Testis (tissue), 3 donors: ENCODE measurements around the gene NOP16. TPM values are rescaled to one million over a fixed set of nuclear protein-coding genes. Genes with fewer than 3 reads are reported as not detected.

Experiments
- DNase-seq: peaks from one replicate; pipeline ENCODE4 v3.0.0-alpha.2; 2019
- H3K27ac ChIP-seq, 2 donors: fragments of 200-600 bp; sonication (generic); one replicate each; pipeline ENCODE4 v1.5.1; 2019
- H3K27me3 ChIP-seq: fragments of 200-600 bp; sonication (generic); one replicate; pipeline ENCODE4 v1.5.1; 2019
- H3K36me3 ChIP-seq: fragments of 200-600 bp; sonication (generic); one replicate; pipeline ENCODE4 v1.5.1; 2017; ENCODE audit warnings: low read depth; ENCODE audit errors: missing control alignments
- H3K4me1 ChIP-seq: fragments of 200-600 bp; sonication (generic); one replicate; pipeline ENCODE4 v1.5.1; 2019
- H3K4me3 ChIP-seq, 2 donors: fragments of 200-600 bp; sonication (generic); one replicate each; pipeline ENCODE4 v1.5.1; 2017 to 2019
- H3K9me3 ChIP-seq: fragments of 200-600 bp; sonication (generic); one replicate; pipeline ENCODE4 v1.5.1; 2017
- POLR2A ChIP-seq: fragments of 450-650 bp; IDR thresholded peaks from one replicate; pipeline ENCODE4 v1.6.1; 2017; ENCODE audit warnings: antibody characterized with exemption, mild to moderate bottlenecking, moderate library complexity
- WGBS, 2 donors: methylation state at CpG; one replicate each; pipeline ENCODE4 v1.1.5; 2018; 5-methylcytosine and 5-hydroxymethylcytosine counted together
- intact Hi-C: fragments of 100-400 bp; cut with DNase I; formaldehyde crosslinking; loops from one replicate; pipeline ENCODE4 v1.15.1; 2023; ENCODE audit warnings: low total_unique reads
- polyA plus RNA-seq: library from polyadenylated mRNA; stranded (reverse); fragments of 350-450 nt; fragmentation: Illumina TruSeq; extraction: RNeasy Lipid Tissue Mini Kit (QIAGEN cat#74804); gene quantifications from one replicate; pipeline ENCODE4 v1.2.3, GENCODE V29; 2014; ENCODE audit warnings: low read depth, low replicate concordance; ENCODE audit not compliant: insufficient read depth
- total RNA-seq, 2 donors: library from RNA; depleted of rRNA; stranded (reverse); fragments of >200 nt; gene quantifications; one replicate each; pipeline ENCODE4 v1.2.3, GENCODE V29; 2016
- TF ChIP-seq, protein P1 (sequence below), 3 experiments: fragments of 450-650 bp in 2 of 3; fragments of 200-600 bp in 1 of 3; sonication (generic) in 1 of 3; IDR thresholded peaks; one replicate each; pipeline ENCODE4 v1.5.1; 2016 to 2019; ENCODE audit warnings: antibody characterized with exemption in 3 of 3, mild to moderate bottlenecking in 2 of 3, moderate library complexity in 1 of 3

Gene NOP16
- total and polyA plus RNA-seq, 3 donors from 2014 or later = 19.1 to 23.6 (median 19.2) TPM

DNA sequence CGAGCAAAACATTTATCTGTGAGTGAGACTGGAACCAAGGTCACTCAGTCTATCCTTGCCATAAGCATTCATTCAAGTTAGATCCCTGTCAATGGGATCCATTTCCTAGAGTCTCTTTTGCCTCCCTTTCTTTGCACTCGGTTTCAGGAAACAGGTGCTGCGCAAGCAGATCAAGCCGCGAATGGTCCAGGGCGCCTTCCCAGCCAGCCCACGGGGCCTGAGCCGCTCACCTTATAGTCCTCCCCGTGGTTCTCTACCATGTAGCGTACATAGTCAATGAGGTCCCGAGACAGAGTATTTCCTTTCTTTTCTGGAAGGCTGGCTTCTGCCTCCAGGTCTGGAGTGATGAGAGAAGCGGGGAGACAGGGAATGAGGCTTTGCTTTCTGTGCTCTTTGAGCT lies 3.4 kb downstream of the NOP16 start:
- 91 to 93% methylated on average over 11 to 12 of the region's 12 CpGs for WGBS, 2 donors

DNA sequence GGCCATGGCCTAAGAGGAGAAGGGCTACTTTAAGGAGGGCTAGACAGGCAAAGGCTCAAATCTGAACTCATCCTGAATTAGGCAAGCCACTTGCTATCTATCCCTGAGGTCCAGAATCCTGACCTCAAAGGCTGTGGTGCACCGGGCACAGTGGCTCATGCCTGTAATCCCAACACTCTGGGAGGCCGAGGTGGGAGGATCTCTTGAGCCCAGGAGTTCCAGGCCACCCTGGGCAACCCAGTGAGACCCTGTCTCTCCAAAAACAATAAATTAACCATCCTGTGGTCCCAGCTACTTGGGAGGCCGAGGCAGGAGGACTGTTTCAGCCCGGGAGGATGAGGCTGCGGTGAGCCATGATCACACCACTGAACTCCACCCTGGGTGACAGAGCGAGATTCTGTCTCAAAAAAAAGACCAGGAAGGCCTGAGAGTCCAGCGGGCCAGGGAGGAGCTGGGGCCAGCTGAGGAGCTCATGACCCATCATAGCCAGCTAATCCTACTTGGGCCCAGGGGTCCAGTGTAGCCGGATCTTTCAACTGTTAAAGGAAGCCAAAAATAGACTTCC lies 4.0 kb downstream of the NOP16 start:
- Histone ChIP-seq H3K36me3 (no peaks in the 10 kb centered on the region), H3K27ac (no peak overlapping the region), H3K4me3 (no peak overlapping the region), H3K9me3 (no peaks in the 10 kb centered on the region), H3K4me1 (peaks cover 10% of the 10 kb centered on the region), H3K27me3 (no peaks in the 10 kb centered on the region)
- intact Hi-C loops = no loop called here
- TF ChIP-seq POLR2A = no peak
- TF ChIP-seq, protein P1, sequence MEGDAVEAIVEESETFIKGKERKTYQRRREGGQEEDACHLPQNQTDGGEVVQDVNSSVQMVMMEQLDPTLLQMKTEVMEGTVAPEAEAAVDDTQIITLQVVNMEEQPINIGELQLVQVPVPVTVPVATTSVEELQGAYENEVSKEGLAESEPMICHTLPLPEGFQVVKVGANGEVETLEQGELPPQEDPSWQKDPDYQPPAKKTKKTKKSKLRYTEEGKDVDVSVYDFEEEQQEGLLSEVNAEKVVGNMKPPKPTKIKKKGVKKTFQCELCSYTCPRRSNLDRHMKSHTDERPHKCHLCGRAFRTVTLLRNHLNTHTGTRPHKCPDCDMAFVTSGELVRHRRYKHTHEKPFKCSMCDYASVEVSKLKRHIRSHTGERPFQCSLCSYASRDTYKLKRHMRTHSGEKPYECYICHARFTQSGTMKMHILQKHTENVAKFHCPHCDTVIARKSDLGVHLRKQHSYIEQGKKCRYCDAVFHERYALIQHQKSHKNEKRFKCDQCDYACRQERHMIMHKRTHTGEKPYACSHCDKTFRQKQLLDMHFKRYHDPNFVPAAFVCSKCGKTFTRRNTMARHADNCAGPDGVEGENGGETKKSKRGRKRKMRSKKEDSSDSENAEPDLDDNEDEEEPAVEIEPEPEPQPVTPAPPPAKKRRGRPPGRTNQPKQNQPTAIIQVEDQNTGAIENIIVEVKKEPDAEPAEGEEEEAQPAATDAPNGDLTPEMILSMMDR (IDR thresholded peaks at IDR 0.05) = no peak
- DNase-seq = no peak
- 88 to 89% methylated on average over 5 to 8 of the region's 8 CpGs for WGBS, 2 donors

More for the DNA sequence above, 3.4 kb downstream of the NOP16 start:
- TF ChIP-seq, protein P1 (IDR thresholded peaks at IDR 0.05) = no peak
- no peak for TF ChIP-seq POLR2A
- no peaks in the 10 kb centered on the region for H3K9me3 ChIP-seq
- no peak for DNase-seq
- no peak overlapping the region for H3K4me3 ChIP-seq
- no peaks in the 10 kb centered on the region for H3K27me3 ChIP-seq
- peaks cover 13% of the 10 kb centered on the region for H3K4me1 ChIP-seq
- no peaks in the 10 kb centered on the region for H3K36me3 ChIP-seq
- intact Hi-C loops = no loop called here
- H3K27ac ChIP-seq = no peak overlapping the region

DNA sequence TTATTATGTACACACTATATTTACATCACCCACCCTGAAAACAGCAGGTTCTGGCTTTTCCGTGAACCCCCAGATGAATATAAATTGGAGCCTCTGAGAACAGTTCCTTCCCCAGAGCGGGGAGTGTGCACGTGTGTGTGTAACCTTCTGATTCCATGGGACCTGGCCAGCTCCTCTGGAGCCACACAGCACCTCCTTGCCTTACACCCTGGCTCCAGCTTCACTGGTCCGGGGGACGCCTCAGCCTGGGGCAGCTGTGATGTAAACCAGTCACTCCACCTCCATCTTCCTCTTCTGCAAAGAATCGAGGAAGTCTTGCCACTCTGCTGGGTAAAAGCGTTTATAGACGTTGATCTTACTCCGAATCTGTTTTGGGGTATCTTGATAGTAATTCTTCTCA lies 4.4 kb downstream of the NOP16 start:
- Histone ChIP-seq H3K27me3 (no peaks in the 10 kb centered on the region), H3K4me1 (peaks cover 10% of the 10 kb centered on the region), H3K36me3 (no peaks in the 10 kb centered on the region), H3K9me3 (no peaks in the 10 kb centered on the region), H3K27ac (no peak overlapping the region), H3K4me3 (no peak overlapping the region)
- WGBS, 2 donors = 79 to 84% methylated on average over 9 of the region's 9 CpGs
- intact Hi-C loops = no loop called here
- DNase-seq = no peak
- TF ChIP-seq POLR2A = no peak
- TF ChIP-seq, protein P1 (IDR thresholded peaks at IDR 0.05) = no peak

DNA sequence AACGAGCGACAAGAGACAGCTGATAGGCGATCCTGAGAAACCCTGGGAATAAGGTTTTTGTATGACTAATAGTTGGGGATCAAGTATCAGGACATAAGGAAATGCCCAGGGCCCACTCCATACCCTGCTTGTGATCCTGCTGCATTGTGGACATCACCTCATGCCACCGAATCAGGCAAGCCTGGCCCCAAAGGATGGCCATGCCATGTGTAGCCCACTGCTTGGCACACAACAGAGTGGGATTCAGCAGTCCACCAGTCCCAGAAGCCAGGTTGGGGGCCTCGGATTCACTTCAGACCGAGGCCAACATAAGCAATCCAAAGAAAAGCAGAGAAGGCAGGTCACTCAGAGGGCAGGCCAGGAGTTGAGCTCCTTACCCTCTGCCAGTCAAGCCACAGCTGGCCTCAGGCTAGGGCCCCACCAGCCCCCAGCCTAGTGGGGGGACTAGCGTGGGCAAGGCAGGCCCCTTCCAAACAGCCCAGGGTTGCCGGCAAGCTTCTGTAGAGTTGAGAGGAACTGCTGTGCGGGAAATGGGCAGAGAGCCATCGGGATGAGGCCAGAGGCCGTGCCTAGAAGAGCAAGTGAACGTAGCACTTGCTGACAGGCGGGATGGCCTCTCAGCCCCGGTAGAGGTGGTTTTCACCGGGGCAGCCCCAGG lies 5.0 kb downstream of the NOP16 start:
- Histone ChIP-seq H3K27ac (no peak overlapping the region), H3K4me3 (no peak overlapping the region), H3K9me3 (no peaks in the 10 kb centered on the region), H3K36me3 (no peaks in the 10 kb centered on the region), H3K27me3 (no peaks in the 10 kb centered on the region), H3K4me1 (peaks cover 10% of the 10 kb centered on the region)
- no peak for DNase-seq
- intact Hi-C loops = no loop called here
- TF ChIP-seq, protein P1 (IDR thresholded peaks at IDR 0.05) = no peak
- TF ChIP-seq POLR2A = no peak
- WGBS, 2 donors = 90 to 91% methylated on average over 12 to 15 of the region's 15 CpGs

DNA sequence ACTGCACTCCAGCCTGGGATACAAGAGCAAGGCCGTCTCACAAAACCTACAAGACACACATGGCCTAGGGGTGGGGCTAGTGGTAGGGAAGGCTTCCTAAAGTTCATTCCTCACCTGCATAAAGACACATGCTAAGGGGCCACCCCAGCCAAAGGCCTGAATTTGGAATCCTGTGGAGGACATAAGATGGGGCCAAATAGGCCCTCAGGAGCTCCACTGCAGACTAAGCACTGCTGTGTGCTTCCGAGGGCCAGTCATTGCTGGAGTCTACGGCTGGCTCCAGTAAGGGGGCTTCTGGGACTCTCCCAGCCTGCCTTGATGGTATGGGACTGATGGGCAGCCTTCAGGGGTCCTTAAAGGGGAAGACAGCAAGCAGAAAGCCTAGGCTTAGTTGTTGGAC lies 5.7 kb downstream of the NOP16 start:
- no peaks in the 10 kb centered on the region for H3K9me3 ChIP-seq
- H3K27ac ChIP-seq = no peak overlapping the region
- intact Hi-C loops = no loop called here
- H3K27me3 ChIP-seq = no peaks in the 10 kb centered on the region
- no peak overlapping the region for H3K4me3 ChIP-seq
- no peak for DNase-seq
- peaks cover 8% of the 10 kb centered on the region for H3K4me1 ChIP-seq
- H3K36me3 ChIP-seq = no peaks in the 10 kb centered on the region
- WGBS, 2 donors = 97% methylated on average over 3 of the region's 3 CpGs
- no peak for TF ChIP-seq POLR2A
- TF ChIP-seq, protein P1 (IDR thresholded peaks at IDR 0.05) = no peak
